OCI-LY3 (cell line): Measurements from ENCODE around the gene NRXN3.

ENCODE experiments used
- CTCF ChIP-seq: fragments of 200-600, 300-600 bp; sonication (generic); IDR thresholded peaks from 2 replicates; pipeline ENCODE4 v1.5.1; 2014; ENCODE audit warnings: antibody characterized with exemption, low read length, low read depth
- EZH2phosphoT487 ChIP-seq: fragments of 200-600 bp; shearing (Covaris generic); IDR thresholded peaks from 2 replicates; pipeline ENCODE4 v1.6.1; 2018; ENCODE audit warnings: antibody characterized with exemption, mixed run types, low read depth

- TF ChIP-seq CTCF = no peak
- no peak for TF ChIP-seq EZH2phosphoT487
These were observed 1358.7 kb downstream of the NRXN3 start for GRCh38 chr14:79528828-79529416.
